ENCODE results near the gene IL34. TPM values are rescaled to one million over a fixed set of nuclear protein-coding genes. Genes with fewer than 3 reads are reported as not detected.

Gene IL34
- total and polyA plus RNA-seq, 2 of the 13 experiments (the other 11 are each of a cell fraction or from before 2014, with no cell fraction given), result 1.2 to 1.3 TPM

DNA sequence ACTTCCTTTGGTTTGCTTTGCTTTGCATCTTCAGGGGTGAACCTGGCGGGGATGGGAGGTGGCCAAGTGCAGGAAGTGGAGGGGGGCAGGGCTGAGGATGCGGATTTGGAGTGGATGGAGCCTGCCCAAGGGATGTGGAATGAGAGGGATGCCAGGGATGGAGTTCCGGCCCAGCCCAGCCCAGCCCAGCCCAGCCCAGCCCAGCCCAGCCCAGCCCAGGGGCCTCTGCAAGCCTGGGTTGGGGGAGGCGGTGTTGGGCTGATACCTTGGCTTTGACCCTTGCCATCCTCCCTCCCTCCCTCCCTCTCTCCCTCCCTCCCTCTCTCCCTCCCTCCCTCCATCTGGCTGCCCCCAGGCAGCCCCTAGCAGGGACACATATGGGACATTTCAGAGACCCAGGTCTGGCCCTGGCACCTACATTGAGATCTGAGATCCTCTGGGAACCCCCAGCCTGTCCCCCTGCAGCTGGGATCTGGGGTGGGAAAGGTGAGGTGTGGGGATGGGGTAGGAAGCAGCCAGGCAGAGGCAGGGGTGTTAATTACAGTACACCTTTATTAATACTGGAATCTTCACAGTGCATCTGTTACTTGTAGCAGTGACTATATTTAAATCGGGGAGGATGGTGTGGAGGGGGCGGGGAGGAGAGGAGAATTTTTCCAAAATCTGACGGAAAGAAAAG is 14.5 kb downstream of the IL34 start:
- H3K9ac ChIP-seq (ENCODE audit: insufficient read depth, low read depth, low read length), result no peak overlapping the region
- in situ Hi-C loops (cut with HindIII; ENCODE audit: extremely low pct_ligation_motif_present, low pct_unique_long_range_greater_than_20kb) (no loop called here), intact Hi-C loops (cut with micrococcal nuclease; ENCODE audit: unreplicated experiment) (no loop called here)
- ATAC-seq, result peak; percentile 36
- 61% methylated on average over 7 of the region's 7 CpGs for WGBS (ENCODE audit: low lambda C conversion rate)
- no peak for FAIRE-seq
- CTCF ChIA-PET (ENCODE audit: low intra/inter-chr PET ratio, low total read pairs), result no interaction called here
- H4K20me1 ChIP-seq (ENCODE audit: insufficient read depth, low read length), result peaks cover 14% of the 10 kb centered on the region; the same call in 1 of the 2 replicates
- no peaks in the 10 kb centered on the region for H3K9me3 ChIP-seq (ENCODE audit: low read length)
- no TSS peak for BruUV-seq (replicated peaks)
- H2AFZ ChIP-seq (ENCODE audit: low read length), result no peak overlapping the region
- H3K79me2 ChIP-seq (ENCODE audit: insufficient read depth, low read length), result no peaks in the 10 kb centered on the region
- H3K4me1 ChIP-seq (ENCODE audit: insufficient read depth, low read length), result peaks cover 32% of the 10 kb centered on the region
- H3K27ac ChIP-seq (ENCODE audit: extremely low read length, insufficient read depth, low read length), result no peak overlapping the region
- H3K4me3 ChIP-seq (replicated peaks in 1 of 3; ENCODE audit: insufficient read depth in 1 of 3, low read depth in 2 of 3, low read length in 3 of 3), result no peak overlapping the region
- peaks cover 21 to 30% of the 10 kb centered on the region in 2 experiments for H3K36me3 ChIP-seq (replicated peaks in 1 of 2; ENCODE audit: control insufficient read depth in 1 of 2, insufficient read depth in 2 of 2, low read length in 2 of 2)
- POLR2A ChIA-PET, result interaction anchor here (1.8 to 2.2 kb wide), 3 partner anchors 22 to 86 kb away, joined by 10 to 16 read pairs (median 11); no protein-coding TSS in a partner anchor
- DNase-seq (ENCODE audit: low spot score), result no peak
- H3K27me3 ChIP-seq (ENCODE audit: control insufficient read depth in 1 of 2, insufficient read depth in 2 of 2, low read length in 2 of 2), result 0 out of 5 replicates have a peak, but pooled peaks cover 0 to 1% of the 10 kb centered on the region in 2 experiments
- H3K4me2 ChIP-seq (ENCODE audit: low read depth, low read length), result no peak overlapping the region
- TF ChIP-seq POLR2G (IDR thresholded peaks at IDR 0.05; ENCODE audit: low read depth, low read length), result peak; percentile 85
- TF ChIP-seq, protein P1, sequence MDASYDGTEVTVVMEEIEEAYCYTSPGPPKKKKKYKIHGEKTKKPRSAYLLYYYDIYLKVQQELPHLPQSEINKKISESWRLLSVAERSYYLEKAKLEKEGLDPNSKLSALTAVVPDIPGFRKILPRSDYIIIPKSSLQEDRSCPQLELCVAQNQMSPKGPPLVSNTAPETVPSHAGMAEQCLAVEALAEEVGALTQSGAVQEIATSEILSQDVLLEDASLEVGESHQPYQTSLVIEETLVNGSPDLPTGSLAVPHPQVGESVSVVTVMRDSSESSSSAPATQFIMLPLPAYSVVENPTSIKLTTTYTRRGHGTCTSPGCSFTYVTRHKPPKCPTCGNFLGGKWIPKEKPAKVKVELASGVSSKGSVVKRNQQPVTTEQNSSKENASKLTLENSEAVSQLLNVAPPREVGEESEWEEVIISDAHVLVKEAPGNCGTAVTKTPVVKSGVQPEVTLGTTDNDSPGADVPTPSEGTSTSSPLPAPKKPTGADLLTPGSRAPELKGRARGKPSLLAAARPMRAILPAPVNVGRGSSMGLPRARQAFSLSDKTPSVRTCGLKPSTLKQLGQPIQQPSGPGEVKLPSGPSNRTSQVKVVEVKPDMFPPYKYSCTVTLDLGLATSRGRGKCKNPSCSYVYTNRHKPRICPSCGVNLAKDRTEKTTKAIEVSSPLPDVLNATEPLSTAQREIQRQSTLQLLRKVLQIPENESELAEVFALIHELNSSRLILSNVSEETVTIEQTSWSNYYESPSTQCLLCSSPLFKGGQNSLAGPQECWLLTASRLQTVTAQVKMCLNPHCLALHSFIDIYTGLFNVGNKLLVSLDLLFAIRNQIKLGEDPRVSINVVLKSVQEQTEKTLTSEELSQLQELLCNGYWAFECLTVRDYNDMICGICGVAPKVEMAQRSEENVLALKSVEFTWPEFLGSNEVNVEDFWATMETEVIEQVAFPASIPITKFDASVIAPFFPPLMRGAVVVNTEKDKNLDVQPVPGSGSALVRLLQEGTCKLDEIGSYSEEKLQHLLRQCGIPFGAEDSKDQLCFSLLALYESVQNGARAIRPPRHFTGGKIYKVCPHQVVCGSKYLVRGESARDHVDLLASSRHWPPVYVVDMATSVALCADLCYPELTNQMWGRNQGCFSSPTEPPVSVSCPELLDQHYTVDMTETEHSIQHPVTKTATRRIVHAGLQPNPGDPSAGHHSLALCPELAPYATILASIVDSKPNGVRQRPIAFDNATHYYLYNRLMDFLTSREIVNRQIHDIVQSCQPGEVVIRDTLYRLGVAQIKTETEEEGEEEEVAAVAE (CRISPR knock-in tag; IDR thresholded peaks at IDR 0.05; ENCODE audit: borderline replicate concordance), result no peak
- no peak for TF ChIP-seq CHD2 (IDR thresholded peaks at IDR 0.05; ENCODE audit: low read depth, low read length)
- TF ChIP-seq, protein P2, sequence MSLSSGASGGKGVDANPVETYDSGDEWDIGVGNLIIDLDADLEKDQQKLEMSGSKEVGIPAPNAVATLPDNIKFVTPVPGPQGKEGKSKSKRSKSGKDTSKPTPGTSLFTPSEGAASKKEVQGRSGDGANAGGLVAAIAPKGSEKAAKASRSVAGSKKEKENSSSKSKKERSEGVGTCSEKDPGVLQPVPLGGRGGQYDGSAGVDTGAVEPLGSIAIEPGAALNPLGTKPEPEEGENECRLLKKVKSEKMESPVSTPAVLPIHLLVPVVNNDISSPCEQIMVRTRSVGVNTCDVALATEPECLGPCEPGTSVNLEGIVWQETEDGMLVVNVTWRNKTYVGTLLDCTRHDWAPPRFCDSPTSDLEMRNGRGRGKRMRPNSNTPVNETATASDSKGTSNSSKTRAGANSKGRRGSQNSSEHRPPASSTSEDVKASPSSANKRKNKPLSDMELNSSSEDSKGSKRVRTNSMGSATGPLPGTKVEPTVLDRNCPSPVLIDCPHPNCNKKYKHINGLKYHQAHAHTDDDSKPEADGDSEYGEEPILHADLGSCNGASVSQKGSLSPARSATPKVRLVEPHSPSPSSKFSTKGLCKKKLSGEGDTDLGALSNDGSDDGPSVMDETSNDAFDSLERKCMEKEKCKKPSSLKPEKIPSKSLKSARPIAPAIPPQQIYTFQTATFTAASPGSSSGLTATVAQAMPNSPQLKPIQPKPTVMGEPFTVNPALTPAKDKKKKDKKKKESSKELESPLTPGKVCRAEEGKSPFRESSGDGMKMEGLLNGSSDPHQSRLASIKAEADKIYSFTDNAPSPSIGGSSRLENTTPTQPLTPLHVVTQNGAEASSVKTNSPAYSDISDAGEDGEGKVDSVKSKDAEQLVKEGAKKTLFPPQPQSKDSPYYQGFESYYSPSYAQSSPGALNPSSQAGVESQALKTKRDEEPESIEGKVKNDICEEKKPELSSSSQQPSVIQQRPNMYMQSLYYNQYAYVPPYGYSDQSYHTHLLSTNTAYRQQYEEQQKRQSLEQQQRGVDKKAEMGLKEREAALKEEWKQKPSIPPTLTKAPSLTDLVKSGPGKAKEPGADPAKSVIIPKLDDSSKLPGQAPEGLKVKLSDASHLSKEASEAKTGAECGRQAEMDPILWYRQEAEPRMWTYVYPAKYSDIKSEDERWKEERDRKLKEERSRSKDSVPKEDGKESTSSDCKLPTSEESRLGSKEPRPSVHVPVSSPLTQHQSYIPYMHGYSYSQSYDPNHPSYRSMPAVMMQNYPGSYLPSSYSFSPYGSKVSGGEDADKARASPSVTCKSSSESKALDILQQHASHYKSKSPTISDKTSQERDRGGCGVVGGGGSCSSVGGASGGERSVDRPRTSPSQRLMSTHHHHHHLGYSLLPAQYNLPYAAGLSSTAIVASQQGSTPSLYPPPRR (CRISPR knock-in tag; IDR thresholded peaks at IDR 0.05; ENCODE audit: borderline replicate concordance), result no peak
- no peak for TF ChIP-seq HOXD1 (CRISPR knock-in tag; IDR thresholded peaks at IDR 0.05)
- TF ChIP-seq FOXK1 (CRISPR knock-in tag; IDR thresholded peaks at IDR 0.05; ENCODE audit: borderline replicate concordance, low read depth), result no peak
- TF ChIP-seq NFYC (CRISPR knock-in tag; IDR thresholded peaks at IDR 0.05), result no peak
- 0 out of 4 replicates have a peak, but pooled peaks of 1 of the 2 experiments have one; percentile 14 for TF ChIP-seq POLR2A (IDR thresholded peaks at IDR 0.05; ENCODE audit: insufficient read depth in 1 of 2, low read depth in 2 of 2, low read length in 2 of 2)
- no peak for TF ChIP-seq STAT5B (CRISPR knock-in tag; IDR thresholded peaks at IDR 0.05)
- peak; percentile 42 for TF ChIP-seq AGO2 (optimal IDR thresholded peaks at IDR 0.05; ENCODE audit: low read depth, low read length)
- TF ChIP-seq SIN3A (IDR thresholded peaks at IDR 0.05; ENCODE audit: borderline replicate concordance, low read depth, low read length), result no peak
- no peak for TF ChIP-seq RBAK (CRISPR knock-in tag; IDR thresholded peaks at IDR 0.05)
- TF ChIP-seq, protein P3, sequence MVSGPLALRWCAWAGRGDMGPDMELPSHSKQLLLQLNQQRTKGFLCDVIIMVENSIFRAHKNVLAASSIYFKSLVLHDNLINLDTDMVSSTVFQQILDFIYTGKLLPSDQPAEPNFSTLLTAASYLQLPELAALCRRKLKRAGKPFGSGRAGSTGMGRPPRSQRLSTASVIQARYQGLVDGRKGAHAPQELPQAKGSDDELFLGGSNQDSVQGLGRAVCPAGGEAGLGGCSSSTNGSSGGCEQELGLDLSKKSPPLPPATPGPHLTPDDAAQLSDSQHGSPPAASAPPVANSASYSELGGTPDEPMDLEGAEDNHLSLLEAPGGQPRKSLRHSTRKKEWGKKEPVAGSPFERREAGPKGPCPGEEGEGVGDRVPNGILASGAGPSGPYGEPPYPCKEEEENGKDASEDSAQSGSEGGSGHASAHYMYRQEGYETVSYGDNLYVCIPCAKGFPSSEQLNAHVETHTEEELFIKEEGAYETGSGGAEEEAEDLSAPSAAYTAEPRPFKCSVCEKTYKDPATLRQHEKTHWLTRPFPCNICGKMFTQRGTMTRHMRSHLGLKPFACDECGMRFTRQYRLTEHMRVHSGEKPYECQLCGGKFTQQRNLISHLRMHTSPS (CRISPR knock-in tag; IDR thresholded peaks at IDR 0.05; ENCODE audit: low read depth), result no peak
